GM12878 (cell line): Measurements from ENCODE around the gene IL15. TPM values are rescaled to one million over a fixed set of nuclear protein-coding genes. Genes with fewer than 3 reads are reported as not detected.

Source experiments
- ATAC-seq: fragments of 200-7000 bp; cut with Tn5 transposase; 3 replicates; pipeline ENCODE4 v1.9.1; 2020; ENCODE audit warnings: mild to moderate bottlenecking, moderate library complexity
- BruUV-seq: library from RNA; stranded (reverse); fragments of 400-500 nt; replicated peaks from 2 replicates; lab custom pipeline; 2021; lab: Mats Ljungman, UMichigan
- CTCF ChIA-PET: fragments of 300-600 bp; sonication (Branson Sonifier 250); formaldehyde crosslinking; extraction: SDS; loops from one replicate; lab custom pipeline; 2021; ENCODE audit warnings: inconsistent platforms; lab: Yijun Ruan, JAX
- POLR2A ChIA-PET: fragments of 350-600 bp; formaldehyde crosslinking; extraction: SDS; loops from one replicate; lab custom pipeline; 2021; ENCODE audit warnings: inconsistent platforms; lab: Charles Lee
- RAD21 ChIA-PET: fragments of 300-600 bp; sonication (Branson Sonifier 250); formaldehyde crosslinking; loops from one replicate; lab custom pipeline; 2023; ENCODE audit warnings: antibody characterized with exemption; ENCODE audit not compliant: unreplicated experiment; lab: Charles Lee
- SMC1A ChIA-PET: fragments of 300-600 bp; sonication (Branson Sonifier 250); formaldehyde crosslinking; loops from one replicate; lab custom pipeline; 2023; ENCODE audit not compliant: unreplicated experiment, uncharacterized antibody; lab: Charles Lee
- DNase-seq: peaks from one replicate; pipeline ENCODE4 v3.0.0-alpha.2; 2011; ENCODE audit warnings: low read depth, low spot score
- FAIRE-seq: peaks from 3 replicates; lab custom pipeline; 2011; peaks lifted over from hg19 to GRCh38; lab: Jason Lieb, UNC
- H2AFZ ChIP-seq: 2 replicates; pipeline ENCODE4 v1.6.0; 2011; ENCODE audit warnings: low read depth, low read length, control low read depth; ENCODE audit not compliant: control insufficient read depth
- H3K27ac ChIP-seq: 2 replicates; pipeline ENCODE4 v1.5.1; 2011; ENCODE audit warnings: control low read depth; ENCODE audit not compliant: control insufficient read depth, insufficient read depth
- H3K27me3 ChIP-seq, 2 experiments: replicated peaks in 1 of 2; 2 replicates each; pipeline versions ENCODE4 v1.6.0 to v1.6.1; 2011; ENCODE audit warnings: low read length in 1 of 2; ENCODE audit not compliant: control insufficient read depth in 2 of 2, insufficient read depth in 2 of 2
- H3K36me3 ChIP-seq, 2 experiments: 2 replicates each; pipeline ENCODE4 v1.5.1; 2011; ENCODE audit warnings: low read length in 1 of 2; ENCODE audit not compliant: control insufficient read depth in 2 of 2, insufficient read depth in 2 of 2
- H3K4me1 ChIP-seq: 2 replicates; pipeline ENCODE4 v1.6.1; 2011; ENCODE audit warnings: mild to moderate bottlenecking, low read length, moderate library complexity, mixed read lengths; ENCODE audit not compliant: control insufficient read depth, insufficient read depth
- H3K4me2 ChIP-seq: 2 replicates; pipeline ENCODE4 v1.6.0; 2011; ENCODE audit warnings: control low read depth; ENCODE audit not compliant: control insufficient read depth, insufficient read depth
- H3K4me3 ChIP-seq: fragments of 200-600 bp; sonication (generic); 2 replicates; pipeline ENCODE4 v1.5.1; 2016
- H3K79me2 ChIP-seq: 2 replicates; pipeline ENCODE4 v1.6.0; 2011; ENCODE audit warnings: low read length; ENCODE audit not compliant: control insufficient read depth, insufficient read depth
- H3K9ac ChIP-seq: 2 replicates; pipeline ENCODE4 v1.8.0; 2011; ENCODE audit warnings: low read length, control low read depth, mixed read lengths; ENCODE audit not compliant: control insufficient read depth, insufficient read depth
- H3K9me3 ChIP-seq: replicated peaks from 3 replicates; pipeline ENCODE4 v1.5.1; 2011; ENCODE audit warnings: mild to moderate bottlenecking, low read length; ENCODE audit not compliant: control insufficient read depth, insufficient read depth
- H4K20me1 ChIP-seq: 2 replicates; pipeline ENCODE4 v1.6.0; 2011; ENCODE audit not compliant: control insufficient read depth, insufficient read depth
- ASH2L ChIP-seq: fragments of 300-600, 200-600 bp; sonication (generic); IDR thresholded peaks from 2 replicates; pipeline ENCODE4 v1.6.1; 2017; ENCODE audit warnings: low read depth, mild to moderate bottlenecking, borderline replicate concordance
- CBFB ChIP-seq: IDR thresholded peaks from 2 replicates; pipeline ENCODE4 v1.6.1; 2016; ENCODE audit warnings: antibody characterized with exemption, low read depth
- CUX1 ChIP-seq: IDR thresholded peaks from 2 replicates; pipeline ENCODE4 v1.6.1; 2012; ENCODE audit warnings: improper control_type of control experiment, low read depth, low read length; ENCODE audit not compliant: insufficient replicate concordance
- EGR1 ChIP-seq, 2 experiments: IDR thresholded peaks; 1 replicate in 1 of 2; 2 replicates in 1 of 2; pipeline ENCODE4 v1.6.1; 2011 to 2012; ENCODE audit warnings: low read depth in 2 of 2, low read length in 2 of 2, borderline replicate concordance in 1 of 2, mild to moderate bottlenecking in 1 of 2, moderate library complexity in 1 of 2
- MAX ChIP-seq: IDR thresholded peaks from 2 replicates; pipeline ENCODE4 v1.6.1; 2012; ENCODE audit warnings: low read depth, low read length, improper control_type of control experiment
- PAX8 ChIP-seq: fragments of 450-650 bp; IDR thresholded peaks from 2 replicates; pipeline ENCODE4 v1.6.1; 2017; ENCODE audit warnings: mild to moderate bottlenecking, moderate library complexity
- PRDM15 ChIP-seq: fragments of 450-650 bp; formaldehyde crosslinking; IDR thresholded peaks from 2 replicates; pipeline ENCODE4 v1.4.0; 2020; ENCODE audit warnings: mild to moderate bottlenecking, moderate library complexity
- RAD51 ChIP-seq: fragments of 450-650 bp; IDR thresholded peaks from 2 replicates; pipeline ENCODE4 v1.6.1; 2016; ENCODE audit warnings: moderate library complexity, mild to moderate bottlenecking, inconsistent platforms
- SMAD5 ChIP-seq: IDR thresholded peaks from 2 replicates; pipeline ENCODE4 v1.6.1; 2016; ENCODE audit warnings: antibody characterized with exemption, low read depth
- SREBF1 ChIP-seq: IDR thresholded peaks from 2 replicates; pipeline ENCODE4 v1.6.1; 2012; ENCODE audit warnings: mild to moderate bottlenecking, low read length
- ZNF217 ChIP-seq: fragments of 450-650 bp; IDR thresholded peaks from 2 replicates; pipeline ENCODE4 v1.6.1; 2017; ENCODE audit warnings: antibody characterized with exemption, mild to moderate bottlenecking
- ZNF24 ChIP-seq: fragments of 450-650 bp; IDR thresholded peaks from 2 replicates; pipeline ENCODE4 v1.6.1; 2017; ENCODE audit warnings: antibody characterized with exemption, mild to moderate bottlenecking
- ZNF622 ChIP-seq: fragments of 450-650 bp; IDR thresholded peaks from 2 replicates; pipeline ENCODE4 v1.6.1; 2017; ENCODE audit warnings: mild to moderate bottlenecking, inconsistent platforms
- ZSCAN29 ChIP-seq: fragments of 450-650 bp; IDR thresholded peaks from 2 replicates; pipeline ENCODE4 v1.6.1; 2017; ENCODE audit warnings: mild to moderate bottlenecking, moderate library complexity
- WGBS: methylation state at CpG from one replicate; pipeline ENCODE4 v1.1.6; 2016; ENCODE audit warnings: low lambda C conversion rate; ENCODE audit not compliant: insufficient replicate concordance, insufficient coverage; ENCODE audit errors: missing lambda C conversion rate; 5-methylcytosine and 5-hydroxymethylcytosine counted together
- in situ Hi-C: fragments of 300-500 bp; cut with MboI; formaldehyde crosslinking; loops from 9 replicates; pipeline ENCODE4 v1.14.3; 2018; ENCODE audit warnings: mixed read lengths
- intact Hi-C: fragments of 100-400 bp; cut with micrococcal nuclease; formaldehyde crosslinking; loops from one replicate; pipeline ENCODE4 v1.14.2; 2022; ENCODE audit not compliant: unreplicated experiment
- polyA plus RNA-seq, 11 experiments: library from polyadenylated mRNA; depleted of rRNA in 4 of 11; unstranded in 6 of 11; stranded (reverse) in 5 of 11; fragments of >200 nt; fragmentation: Nextera tagmentation in 4 of 11; fragmentation: Illumina TruSeq in 1 of 11; extraction: Ambion mirVana in 4 of 11; extraction: Trizol in 1 of 11; gene quantifications; 1 replicate in 1 of 11; 2 replicates in 10 of 11; pipeline versions ENCODE4 v1.2.1 to v1.2.3, GENCODE V29; 2011 to 2016; ENCODE audit warnings: inconsistent platforms in 2 of 11, missing spikeins in 2 of 11, low read depth in 1 of 11
- total RNA-seq, 4 experiments: library from RNA; depleted of rRNA in 3 of 4; stranded (reverse); fragments of >200 nt in 3 of 4; fragmentation: Illumina TruSeq in 1 of 4; extraction: Trizol in 1 of 4; gene quantifications; 2 replicates each; pipeline versions ENCODE4 v1.2.1 to v1.2.3, GENCODE V29; 2013 to 2021

Gene IL15
- total and polyA plus RNA-seq, 10 of the 15 experiments (the other 5 are each of a cell fraction or from before 2014, with no cell fraction given), result 6.0 to 11.4 (median 8.2) TPM

- TF ChIP-seq CUX1 (no peak), PAX8 (no peak), SMAD5 (no peak)
Observed at GRCh38 chr4:141660880-141661279, 24.5 kb downstream of the IL15 start (continued).

- FAIRE-seq, result no peak
- ChIA-PET SMC1A (interaction anchor here (1.1 to 1.5 kb wide), 2 partner anchors 8 to 12 kb away, joined by 3 to 5 read pairs; no protein-coding TSS in a partner anchor), POLR2A (interaction anchor here (1.1 kb wide), 1 partner anchor 14 kb away, joined by 3 read pairs; no protein-coding TSS in a partner anchor), CTCF (interaction anchor here (1.0 to 1.2 kb wide), 2 partner anchors 8 to 34 kb away, joined by 3 to 5 read pairs; no protein-coding TSS in a partner anchor), RAD21 (no interaction called here)
- in situ Hi-C loops, result no loop called here
- Histone ChIP-seq H2AFZ (no peak overlapping the region), H3K4me2 (no peak overlapping the region), H3K9me3 (no peaks in the 10 kb centered on the region; the same call in 1 of the 3 replicates), H3K36me3 (no peaks in the 10 kb centered on the region; a peak in 1 of 4 replicates), H3K4me1 (peaks cover 4% of the 10 kb centered on the region; the same call in 1 of the 2 replicates), H3K4me3 (no peak overlapping the region), H3K79me2 (peaks cover 2% of the 10 kb centered on the region), H3K9ac (no peak overlapping the region), H4K20me1 (no peaks in the 10 kb centered on the region), H3K27me3 (no peaks in the 10 kb centered on the region), H3K27ac (no peak overlapping the region)
- ATAC-seq, result no peak
- intact Hi-C loops, result no loop called here
- 63% methylated on average over 3 of the region's 3 CpGs for WGBS
- no peak for DNase-seq
- no TSS peak for BruUV-seq
- TF ChIP-seq RAD51 (no peak), CBFB (no peak), MAX (no peak), PRDM15 (CRISPR knock-in tag) (no peak), ZSCAN29 (no peak), EGR1 (IDR thresholded peaks at IDR 0.05; ENCODE audit: borderline replicate concordance in 1 of 2, low read depth in 2 of 2, low read length in 2 of 2) (no peak), SREBF1 (no peak), ZNF217 (no peak), ZNF622 (no peak), ZNF24 (no peak), ASH2L (no peak)
Observed at GRCh38 chr4:141668200-141668910, 32.0 kb downstream of the IL15 start.
